ENCODE measurements around the gene GDF3. TPM values are rescaled to one million over a fixed set of nuclear protein-coding genes. Genes with fewer than 3 reads are reported as not detected.
"Not testable (repeated sequence)": the region's sequence is repeated elsewhere in the genome, so short reads cannot be mapped to it uniquely, and the experiment has no call there.

Gene GDF3
- not detected for total RNA-seq

DNA sequence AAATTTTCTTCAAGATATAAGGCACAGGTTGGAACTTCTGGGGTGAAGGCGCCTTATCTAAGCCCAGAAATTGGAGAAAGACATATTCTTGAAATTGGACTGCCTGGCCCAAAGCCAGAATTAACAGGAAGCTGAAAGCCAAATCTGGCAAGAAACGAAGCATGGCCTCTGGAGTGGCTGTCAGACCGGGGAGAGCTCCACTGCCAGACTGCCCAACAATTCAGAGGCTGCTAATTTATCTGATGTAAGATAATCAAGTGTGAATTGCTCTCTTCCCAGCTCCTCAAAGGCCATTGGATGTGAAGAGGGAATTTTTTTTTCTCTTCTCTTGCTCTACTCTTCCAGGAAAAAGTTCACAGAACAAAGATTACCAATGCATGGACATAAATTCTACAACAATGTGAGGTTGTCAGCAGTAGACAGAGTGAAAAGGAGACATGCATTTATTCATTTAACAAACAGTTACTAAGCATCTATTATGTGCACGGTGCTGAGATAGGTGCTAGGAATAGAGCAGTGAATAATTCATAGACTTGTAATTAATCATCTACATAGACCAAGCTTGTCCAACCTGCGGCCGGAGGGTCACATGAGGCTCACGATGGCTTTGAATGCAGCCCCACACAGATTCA lies at the start of gene GDF3:
TSS of gene GDF3 (minus strand) at position 210 of the 632 bp plus-strand sequence. CDS start at position 163, 47 bp downstream.
- intact Hi-C loops (cut with DNase I; ENCODE audit: low total_unique reads) (no loop called here), in situ Hi-C loops (cut with MboI; ENCODE audit: low pct_ligation_motif_present in 1 of 4, low pct_unique_long_range_greater_than_20kb in 1 of 4, low sequenced_read_pairs in 3 of 4) (no loop called here)
- H3K27ac ChIP-seq, result no peak within 1 kb of the TSS
- no peaks in the 10 kb centered on the region for H3K36me3 ChIP-seq
- DNase-seq, result no peak
- no peaks in the 10 kb centered on the region for H3K9me3 ChIP-seq
- WGBS, 2 donors (ENCODE audit: low coverage in 1 of 2), result 44 to 61% methylated on average over 7 of the region's 7 CpGs
- no peak within 1 kb of the TSS for H3K4me3 ChIP-seq
- no peaks in the 10 kb centered on the region for H3K27me3 ChIP-seq
- H3K4me1 ChIP-seq, result no peaks in the 10 kb centered on the region
- no peak for TF ChIP-seq EP300 (IDR thresholded peaks at IDR 0.05; ENCODE audit: low read depth)
- no peak for TF ChIP-seq POLR2A (IDR thresholded peaks at IDR 0.05)
- TF ChIP-seq, protein P1, sequence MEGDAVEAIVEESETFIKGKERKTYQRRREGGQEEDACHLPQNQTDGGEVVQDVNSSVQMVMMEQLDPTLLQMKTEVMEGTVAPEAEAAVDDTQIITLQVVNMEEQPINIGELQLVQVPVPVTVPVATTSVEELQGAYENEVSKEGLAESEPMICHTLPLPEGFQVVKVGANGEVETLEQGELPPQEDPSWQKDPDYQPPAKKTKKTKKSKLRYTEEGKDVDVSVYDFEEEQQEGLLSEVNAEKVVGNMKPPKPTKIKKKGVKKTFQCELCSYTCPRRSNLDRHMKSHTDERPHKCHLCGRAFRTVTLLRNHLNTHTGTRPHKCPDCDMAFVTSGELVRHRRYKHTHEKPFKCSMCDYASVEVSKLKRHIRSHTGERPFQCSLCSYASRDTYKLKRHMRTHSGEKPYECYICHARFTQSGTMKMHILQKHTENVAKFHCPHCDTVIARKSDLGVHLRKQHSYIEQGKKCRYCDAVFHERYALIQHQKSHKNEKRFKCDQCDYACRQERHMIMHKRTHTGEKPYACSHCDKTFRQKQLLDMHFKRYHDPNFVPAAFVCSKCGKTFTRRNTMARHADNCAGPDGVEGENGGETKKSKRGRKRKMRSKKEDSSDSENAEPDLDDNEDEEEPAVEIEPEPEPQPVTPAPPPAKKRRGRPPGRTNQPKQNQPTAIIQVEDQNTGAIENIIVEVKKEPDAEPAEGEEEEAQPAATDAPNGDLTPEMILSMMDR (IDR thresholded peaks at IDR 0.05), result no peak
- TF ChIP-seq POLR2AphosphoS5 (IDR thresholded peaks at IDR 0.05), result no peak

DNA sequence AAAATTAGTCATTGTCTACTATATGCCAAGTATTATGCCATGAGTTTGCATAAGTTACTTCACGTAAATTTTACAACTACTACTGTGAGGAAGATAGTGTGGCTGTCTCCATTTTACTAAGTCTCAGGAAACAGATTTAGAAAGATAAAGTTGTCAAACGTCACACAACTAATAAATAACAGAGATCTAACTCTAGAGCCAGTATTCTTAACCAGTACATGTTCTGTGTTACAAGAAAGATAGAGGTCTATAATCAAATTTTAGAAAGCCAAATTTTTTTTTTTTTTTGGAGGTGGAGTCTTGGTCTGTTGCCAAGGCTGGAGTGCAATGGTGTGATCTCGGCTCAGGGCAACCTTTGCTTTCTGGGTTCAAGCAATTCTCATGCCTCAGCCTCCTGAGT lies 37.4 kb upstream of the GDF3 start:
- TF ChIP-seq, protein P1 (IDR thresholded peaks at IDR 0.05), result no peak
- TF ChIP-seq POLR2AphosphoS5 (IDR thresholded peaks at IDR 0.05) (no peak), EP300 (IDR thresholded peaks at IDR 0.05; ENCODE audit: low read depth) (no peak), POLR2A (IDR thresholded peaks at IDR 0.05) (no peak)
- intact Hi-C loops (cut with DNase I; ENCODE audit: low total_unique reads), result no loop called here
- Histone ChIP-seq H3K9me3 (no peaks in the 10 kb centered on the region), H3K36me3 (no peaks in the 10 kb centered on the region), H3K27ac (no peak overlapping the region), H3K4me1 (no peaks in the 10 kb centered on the region), H3K27me3 (no peaks in the 10 kb centered on the region), H3K4me3 (no peak overlapping the region)
- WGBS, 2 donors (ENCODE audit: low coverage in 1 of 2), result 23 to 42% methylated on average over 3 of the region's 3 CpGs
- in situ Hi-C loops (cut with MboI; ENCODE audit: low pct_ligation_motif_present in 1 of 4, low pct_unique_long_range_greater_than_20kb in 1 of 4, low sequenced_read_pairs in 3 of 4), result no loop called here
- DNase-seq, result no peak

DNA sequence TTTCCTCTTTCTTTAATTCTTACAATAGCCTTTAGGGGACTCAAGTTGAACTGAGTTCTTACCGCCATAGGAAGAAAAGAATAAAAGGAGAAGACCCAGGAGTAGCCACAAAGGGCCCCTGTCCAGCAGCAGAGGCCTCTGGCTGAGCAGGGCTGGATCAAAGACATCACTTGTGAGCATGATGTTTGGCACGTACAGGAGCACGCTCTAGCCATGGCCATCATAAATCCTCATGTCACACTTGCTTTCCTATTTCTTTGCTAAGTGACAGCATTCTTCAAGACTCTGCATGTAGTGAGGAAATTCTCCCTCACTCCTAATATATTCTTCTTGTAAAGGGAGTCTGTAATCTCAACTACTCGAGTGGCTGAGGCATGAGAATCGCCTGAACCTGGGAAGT lies 35.9 kb upstream of the GDF3 start:
- no peaks in the 10 kb centered on the region for H3K4me1 ChIP-seq
- in situ Hi-C loops (cut with MboI; ENCODE audit: low pct_ligation_motif_present in 1 of 4, low pct_unique_long_range_greater_than_20kb in 1 of 4, low sequenced_read_pairs in 3 of 4), result no loop called here
- intact Hi-C loops (cut with DNase I; ENCODE audit: low total_unique reads), result no loop called here
- no peaks in the 10 kb centered on the region for H3K9me3 ChIP-seq
- no peak for DNase-seq
- WGBS, 2 donors (ENCODE audit: low coverage in 1 of 2), result 35 to 36% methylated on average over 2 to 5 of the region's 5 CpGs
- H3K27ac ChIP-seq, result no peak overlapping the region
- TF ChIP-seq EP300 (IDR thresholded peaks at IDR 0.05; ENCODE audit: low read depth), result no peak
- TF ChIP-seq, protein P1 (IDR thresholded peaks at IDR 0.05), result no peak
- TF ChIP-seq POLR2AphosphoS5 (IDR thresholded peaks at IDR 0.05), result no peak
- no peak for TF ChIP-seq POLR2A (IDR thresholded peaks at IDR 0.05)
- no peaks in the 10 kb centered on the region for H3K27me3 ChIP-seq
- no peak overlapping the region for H3K4me3 ChIP-seq
- no peaks in the 10 kb centered on the region for H3K36me3 ChIP-seq

DNA sequence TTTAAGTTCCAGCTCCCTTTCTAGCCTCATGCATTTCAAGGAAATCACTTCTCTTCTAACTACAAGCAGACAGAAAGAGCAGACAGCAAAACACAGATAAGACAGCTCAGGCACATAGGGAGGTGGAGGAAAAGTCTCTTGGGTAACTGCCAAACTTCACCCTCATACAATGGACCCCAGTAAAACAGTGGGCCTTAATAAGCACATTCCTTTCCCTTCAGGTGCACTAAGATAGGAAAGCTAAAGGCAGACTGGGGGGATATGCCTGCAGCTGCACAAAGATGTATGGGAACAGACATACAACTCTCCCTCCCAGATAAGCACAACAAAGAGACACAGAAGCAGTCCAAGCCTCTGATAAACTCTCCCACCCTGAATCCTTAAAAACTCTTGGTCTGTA lies 35.4 kb upstream of the GDF3 start:
- H3K4me1 ChIP-seq; H3K36me3 ChIP-seq; in situ Hi-C loops (cut with MboI; ENCODE audit: low pct_ligation_motif_present in 1 of 4, low pct_unique_long_range_greater_than_20kb in 1 of 4, low sequenced_read_pairs in 3 of 4); H3K4me3 ChIP-seq; intact Hi-C loops (cut with DNase I; ENCODE audit: low total_unique reads); DNase-seq; H3K27ac ChIP-seq; H3K9me3 ChIP-seq; H3K27me3 ChIP-seq: not testable (repeated sequence)

DNA sequence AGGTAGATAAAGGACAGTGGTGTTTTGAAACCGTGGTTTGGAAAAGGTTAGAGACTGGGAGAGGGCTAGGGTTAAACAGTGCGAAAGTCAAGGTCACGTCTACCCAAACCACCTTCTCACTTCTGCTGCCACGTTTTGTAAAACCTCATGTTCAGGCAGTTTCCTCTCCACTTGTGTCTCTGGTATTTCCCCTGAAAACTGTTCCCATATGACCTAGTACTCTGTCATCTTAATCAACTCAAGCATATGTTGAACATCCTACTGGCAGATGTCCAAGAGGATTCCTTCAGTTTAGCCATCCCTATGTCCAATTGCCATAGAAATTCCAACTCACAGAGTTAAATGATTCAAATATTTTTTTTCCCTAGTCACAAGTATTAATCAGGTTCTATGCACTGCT lies 34.2 kb upstream of the GDF3 start:
- Histone ChIP-seq H3K27ac (no peak overlapping the region), H3K36me3 (no peaks in the 10 kb centered on the region), H3K27me3 (no peaks in the 10 kb centered on the region), H3K4me1 (no peaks in the 10 kb centered on the region), H3K9me3 (no peaks in the 10 kb centered on the region), H3K4me3 (no peak overlapping the region)
- TF ChIP-seq EP300 (IDR thresholded peaks at IDR 0.05; ENCODE audit: low read depth) (no peak), POLR2AphosphoS5 (IDR thresholded peaks at IDR 0.05) (no peak), POLR2A (IDR thresholded peaks at IDR 0.05) (no peak)
- TF ChIP-seq, protein P1 (IDR thresholded peaks at IDR 0.05), result no peak
- WGBS, 2 donors (ENCODE audit: low coverage in 1 of 2), result 38 to 54% methylated on average over 4 of the region's 4 CpGs
- intact Hi-C loops (cut with DNase I; ENCODE audit: low total_unique reads), result no loop called here
- in situ Hi-C loops (cut with MboI; ENCODE audit: low pct_ligation_motif_present in 1 of 4, low pct_unique_long_range_greater_than_20kb in 1 of 4, low sequenced_read_pairs in 3 of 4), result no loop called here
- DNase-seq, result no peak

Measured in transverse colon (tissue), 4 donors.